Lower lobe of right lung (tissue), 2 donors: ENCODE measurements around the gene NKX2-3. TPM values are rescaled to one million over a fixed set of nuclear protein-coding genes. Genes with fewer than 3 reads are reported as not detected.

Experiments used
- ATAC-seq, 2 donors: fragments of 200-7000 bp; cut with Tn5 transposase; one replicate each; pipeline ENCODE4 v1.9.1; 2020 to 2022; ENCODE audit warnings: mild to moderate bottlenecking in 2 of 2, moderate library complexity in 2 of 2
- DNase-seq: peaks from one replicate; pipeline ENCODE4 v3.0.0-alpha.2; 2020
- H3K27ac ChIP-seq: fragments of 200-600 bp; one replicate; pipeline ENCODE4 v1.8.0; 2022
- H3K27me3 ChIP-seq: fragments of 200-600 bp; one replicate; pipeline ENCODE4 v1.8.0; 2022; ENCODE audit warnings: low read depth
- H3K36me3 ChIP-seq: fragments of 200-600 bp; one replicate; pipeline ENCODE4 v1.8.0; 2022; ENCODE audit warnings: mild to moderate bottlenecking
- H3K4me1 ChIP-seq: fragments of 200-600 bp; one replicate; pipeline ENCODE4 v1.8.0; 2022
- H3K4me3 ChIP-seq: fragments of 200-600 bp; one replicate; pipeline ENCODE4 v1.8.0; 2022; ENCODE audit warnings: mild to moderate bottlenecking
- H3K9me3 ChIP-seq: fragments of 200-600 bp; one replicate; pipeline ENCODE4 v1.8.0; 2022
- CTCF ChIP-seq: fragments of 200-600 bp; IDR thresholded peaks from one replicate; pipeline ENCODE4 v1.8.0; 2022; ENCODE audit warnings: antibody characterized with exemption, mild to moderate bottlenecking
- intact Hi-C: fragments of 100-400 bp; cut with DNase I; formaldehyde crosslinking; loops from one replicate; pipeline ENCODE4 v1.11.0; 2022
- long read RNA-seq: library from polyadenylated mRNA; unstranded; transcript quantifications from one replicate; pipeline ENCODE4 v2.0.0, GENCODE V29; 2021
- total RNA-seq: library from RNA; stranded (reverse); fragmentation: NEBNext Ultra II Directional; extraction: Animal tissue kit (Norgen Biotek cat#: 25700); gene quantifications from one replicate; pipeline ENCODE4 v1.2.1, GENCODE V29; 2021
- donor health status: DM: no; HTN: yes; CAD: no; lungs with severe emphysema.

Gene NKX2-3
- total RNA-seq = not detected
- long read RNA-seq = 0 reads

GRCh38 chr10:99532687-99533495 lies at the start of gene NKX2-3:
TSS of gene NKX2-3 (plus strand) at chr10:99532942. CDS start at chr10:99533132, 190 bp downstream.
- peak within 1 kb of the TSS; percentile 17 for H3K4me3 ChIP-seq
- H3K4me1 ChIP-seq = peaks cover 42% of the 10 kb centered on the region
- H3K27ac ChIP-seq = no peak within 1 kb of the TSS
- no peaks in the 10 kb centered on the region for H3K36me3 ChIP-seq
- DNase-seq = peak; percentile 68
- ATAC-seq = peak; percentile 28 to 45
- TF ChIP-seq CTCF = no peak
- intact Hi-C loops = no loop called here
- peaks cover 99% of the 10 kb centered on the region for H3K27me3 ChIP-seq
- no peaks in the 10 kb centered on the region for H3K9me3 ChIP-seq

GRCh38 chr10:99484626-99485581 lies 47.8 kb upstream of the NKX2-3 start:
- Histone ChIP-seq H3K36me3 (no peaks in the 10 kb centered on the region), H3K27ac (no peak overlapping the region), H3K9me3 (no peaks in the 10 kb centered on the region), H3K4me3 (no peak overlapping the region), H3K27me3 (peaks cover 23% of the 10 kb centered on the region), H3K4me1 (no peaks in the 10 kb centered on the region)
- no peak for DNase-seq
- no peak for TF ChIP-seq CTCF
- no peak for ATAC-seq
- intact Hi-C loops = no loop called here

- intact Hi-C loops = no loop called here
- DNase-seq (no peak), ATAC-seq (no peak)
- H3K4me3 ChIP-seq = no peak overlapping the region
- TF ChIP-seq CTCF = no peak
- H3K4me1 ChIP-seq = no peaks in the 10 kb centered on the region
- H3K27ac ChIP-seq = no peak overlapping the region
- no peaks in the 10 kb centered on the region for H3K36me3 ChIP-seq
- peaks cover 43% of the 10 kb centered on the region for H3K27me3 ChIP-seq
- no peaks in the 10 kb centered on the region for H3K9me3 ChIP-seq
Observed at GRCh38 chr10:99487125-99487807, 45.5 kb upstream of the NKX2-3 start.

- Histone ChIP-seq H3K4me3 (no peak overlapping the region), H3K36me3 (no peaks in the 10 kb centered on the region), H3K27ac (no peak overlapping the region), H3K27me3 (peaks cover 43% of the 10 kb centered on the region), H3K4me1 (no peaks in the 10 kb centered on the region), H3K9me3 (no peaks in the 10 kb centered on the region)
- DNase-seq = no peak
- TF ChIP-seq CTCF = no peak
- ATAC-seq = no peak
- intact Hi-C loops = no loop called here
Observed at GRCh38 chr10:99489271-99489670, 43.5 kb upstream of the NKX2-3 start.
